GM12873 (cell line): ENCODE measurements around the gene C2CD3.

Source experiments
- CTCF ChIP-seq: IDR thresholded peaks from 2 replicates; pipeline ENCODE4 v1.5.1; 2012; ENCODE audit warnings: low read depth, mild to moderate bottlenecking, moderate library complexity, low read length, control low read depth; ENCODE audit not compliant: insufficient read depth; ENCODE audit errors: missing control alignments

C2CD3 gene

GRCh38 chr11:74157169-74157568, 13.6 kb downstream of the C2CD3 start:
- TF ChIP-seq CTCF: no peak

GRCh38 chr11:74154620-74155281, 16.1 kb downstream of the C2CD3 start:
- TF ChIP-seq CTCF: no peak

- TF ChIP-seq CTCF: no peak
These were observed 17.6 kb downstream of the C2CD3 start for GRCh38 chr11:74153224-74153623.

GRCh38 chr11:74147199-74147929, 23.4 kb downstream of the C2CD3 start:
- TF ChIP-seq CTCF: no peak

- no peak for TF ChIP-seq CTCF
These were observed 26.2 kb downstream of the C2CD3 start for GRCh38 chr11:74144592-74144991.

GRCh38 chr11:74142624-74143023, 28.2 kb downstream of the C2CD3 start:
- no peak for TF ChIP-seq CTCF

GRCh38 chr11:74141908-74142307, 28.9 kb downstream of the C2CD3 start:
- no peak for TF ChIP-seq CTCF
